Activated CD4-positive, alpha-beta T cell treated with anti-CD3 and anti-CD28 coated beads for 1 hour (primary cell): ENCODE measurements around the gene STRADB.
A peak's percentile ranks its signal among the peaks of the same experiment; 100 is the strongest.
"Not testable (repeated sequence)": the region's sequence is repeated elsewhere in the genome, so short reads cannot be mapped to it uniquely, and the experiment has no call there.

Experiments
- DNase-seq: peaks from one replicate; pipeline ENCODE4 v3.0.0-alpha.2; 2020

STRADB gene, protein sequence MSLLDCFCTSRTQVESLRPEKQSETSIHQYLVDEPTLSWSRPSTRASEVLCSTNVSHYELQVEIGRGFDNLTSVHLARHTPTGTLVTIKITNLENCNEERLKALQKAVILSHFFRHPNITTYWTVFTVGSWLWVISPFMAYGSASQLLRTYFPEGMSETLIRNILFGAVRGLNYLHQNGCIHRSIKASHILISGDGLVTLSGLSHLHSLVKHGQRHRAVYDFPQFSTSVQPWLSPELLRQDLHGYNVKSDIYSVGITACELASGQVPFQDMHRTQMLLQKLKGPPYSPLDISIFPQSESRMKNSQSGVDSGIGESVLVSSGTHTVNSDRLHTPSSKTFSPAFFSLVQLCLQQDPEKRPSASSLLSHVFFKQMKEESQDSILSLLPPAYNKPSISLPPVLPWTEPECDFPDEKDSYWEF

DNA sequence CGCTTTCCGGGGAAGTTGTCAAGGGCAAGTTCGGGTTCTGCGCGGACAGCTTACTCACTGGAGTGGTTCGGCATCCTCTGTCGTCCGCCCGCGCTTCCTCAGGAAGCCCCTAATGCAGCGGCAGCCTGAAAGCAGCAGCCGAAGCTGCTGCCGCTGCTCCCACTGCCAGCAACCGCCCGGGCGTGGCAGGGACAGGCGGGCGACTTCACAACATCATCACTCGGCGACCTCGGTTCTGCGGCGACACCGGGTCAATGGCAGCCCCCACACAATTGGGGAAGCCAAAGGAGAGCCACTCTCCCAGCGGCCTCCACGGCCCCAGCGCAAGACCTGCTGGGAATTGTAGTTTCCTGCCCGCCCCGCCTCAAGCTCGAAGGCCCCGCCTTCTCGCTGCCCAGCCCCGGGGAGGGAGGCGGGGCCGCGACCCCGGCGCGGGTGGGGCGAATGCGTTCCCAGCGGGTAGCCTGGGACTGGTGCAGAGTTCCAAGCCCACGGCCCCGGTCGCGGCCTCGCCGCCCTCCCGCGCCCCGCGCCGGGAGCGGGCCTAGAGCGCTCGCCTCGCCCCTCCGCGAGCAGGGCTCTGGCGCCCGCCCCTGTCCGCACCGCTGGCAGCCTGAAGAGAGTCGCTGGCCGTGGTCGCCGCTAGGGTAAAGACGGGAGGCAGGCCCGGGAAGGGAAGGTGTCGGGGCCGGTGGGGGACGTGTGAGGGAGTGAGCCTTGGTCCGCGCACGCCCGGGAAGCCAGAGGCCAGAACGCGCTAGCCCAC is at the start of gene STRADB, which contains the start of gene TRAK2:
Gene STRADB (plus strand): TSS at position 449 of the 766 bp plus-strand sequence. CDS start 3,101 bp downstream, outside the sequence.
Gene TRAK2 (minus strand): TSS at position 167 of the 766 bp plus-strand sequence. CDS start 30,951 bp downstream, outside the sequence.
- peak; percentile 91 for DNase-seq

DNA sequence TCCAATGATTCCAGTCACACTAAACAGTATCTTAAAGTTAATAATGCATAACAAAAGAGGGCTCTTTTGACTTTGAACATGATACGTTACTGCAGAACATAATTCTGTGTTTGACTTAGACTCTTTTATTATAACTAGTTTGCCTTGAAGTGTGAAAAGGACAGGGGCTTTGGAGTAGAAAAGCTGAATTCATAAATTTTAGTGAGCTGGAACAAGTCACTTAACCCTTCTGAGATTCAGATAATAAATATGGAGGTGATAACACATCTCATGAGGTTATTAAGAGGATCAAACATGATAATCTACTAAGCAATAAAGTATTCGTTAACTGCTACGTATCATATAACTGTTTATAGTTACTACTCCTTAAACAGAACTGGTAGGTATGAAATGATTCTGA is 49.7 kb upstream of the STRADB start:
- DNase-seq, result no peak

DNA sequence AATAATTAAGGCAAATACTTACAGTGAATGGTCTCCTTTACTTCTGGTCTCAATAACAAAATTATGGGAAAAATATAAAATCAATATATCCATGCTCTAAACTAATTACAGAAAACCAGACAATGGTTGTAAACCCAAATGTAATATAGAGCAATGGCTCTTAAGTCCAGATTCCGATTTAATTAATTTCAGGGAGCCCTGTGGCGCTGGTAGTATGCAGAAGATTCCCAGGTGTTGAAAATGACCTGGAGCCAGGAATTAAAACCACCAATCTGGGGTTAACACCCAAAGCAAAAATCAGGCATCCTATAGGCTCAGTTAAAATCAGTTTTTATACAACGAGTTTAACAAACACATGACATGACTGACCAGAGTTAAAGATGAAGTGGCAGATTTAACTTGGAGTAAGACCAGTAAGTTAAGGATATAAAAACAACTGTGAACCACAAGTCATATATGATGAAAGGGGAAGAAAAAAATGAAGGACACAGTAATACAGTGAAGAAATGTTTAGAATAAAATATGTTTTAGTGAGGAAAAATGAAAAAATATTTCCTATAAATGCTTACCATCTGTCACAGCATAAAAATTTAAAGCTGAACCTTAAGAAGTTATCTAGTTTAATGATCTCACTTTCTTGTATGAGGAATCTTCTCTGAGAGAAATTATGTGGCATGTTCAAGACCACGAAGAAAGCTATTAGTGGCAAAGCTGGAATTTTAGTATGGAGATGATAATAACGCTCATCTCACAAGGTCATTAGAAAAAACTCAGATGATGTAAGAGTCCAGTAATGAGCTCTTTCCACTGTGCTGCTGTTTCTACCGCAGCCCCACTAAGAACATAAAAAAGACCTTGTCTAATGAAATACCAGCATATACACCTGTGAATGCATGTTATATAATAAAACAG is 48.6 kb upstream of the STRADB start:
- no peak for DNase-seq

DNA sequence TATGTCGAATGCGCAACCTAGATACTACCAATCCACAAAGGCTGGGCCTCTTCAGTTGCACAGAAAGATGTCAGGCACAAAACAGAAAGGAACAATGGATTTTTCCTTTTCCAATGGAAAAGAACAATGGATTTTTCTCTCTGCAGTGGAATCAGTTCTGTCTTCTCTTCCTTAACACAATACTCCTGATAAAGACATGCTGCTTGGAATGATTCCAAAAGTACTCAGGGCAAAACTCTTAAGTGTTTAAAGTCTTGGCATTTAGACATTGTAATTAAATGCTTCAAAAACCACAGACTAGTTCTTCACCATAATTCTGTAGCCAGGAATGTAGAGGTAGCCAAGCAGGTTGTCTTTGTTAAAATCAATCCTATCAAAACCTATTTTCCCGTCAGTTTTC is 47.7 kb upstream of the STRADB start:
- no peak for DNase-seq

DNA sequence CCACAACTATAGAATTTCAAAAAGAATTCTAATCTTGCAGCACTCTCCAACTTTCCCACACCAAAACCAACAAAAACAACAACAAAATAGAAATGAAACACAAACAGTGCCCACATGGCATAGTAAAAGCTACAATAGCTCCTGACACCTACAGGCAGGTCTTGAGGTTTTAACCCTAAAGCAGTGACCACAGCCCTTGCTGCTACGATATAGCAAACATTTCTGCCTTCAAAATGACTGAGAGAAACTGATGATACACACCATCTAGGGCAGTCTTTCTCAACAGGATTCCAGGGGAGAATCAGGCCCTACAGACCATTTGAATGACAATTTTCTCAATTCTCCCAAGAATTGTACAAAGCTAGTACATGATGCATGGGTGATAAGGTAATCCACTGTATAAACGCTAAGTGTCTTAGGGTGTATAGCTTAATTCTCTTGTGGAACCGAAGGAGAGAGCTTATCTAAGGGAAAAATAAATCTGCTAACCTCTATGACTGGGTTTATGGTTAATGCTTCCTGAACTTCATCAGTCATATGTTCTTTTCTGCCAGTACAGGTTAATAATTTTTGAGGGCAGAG is 46.8 kb upstream of the STRADB start:
- no peak for DNase-seq

DNA sequence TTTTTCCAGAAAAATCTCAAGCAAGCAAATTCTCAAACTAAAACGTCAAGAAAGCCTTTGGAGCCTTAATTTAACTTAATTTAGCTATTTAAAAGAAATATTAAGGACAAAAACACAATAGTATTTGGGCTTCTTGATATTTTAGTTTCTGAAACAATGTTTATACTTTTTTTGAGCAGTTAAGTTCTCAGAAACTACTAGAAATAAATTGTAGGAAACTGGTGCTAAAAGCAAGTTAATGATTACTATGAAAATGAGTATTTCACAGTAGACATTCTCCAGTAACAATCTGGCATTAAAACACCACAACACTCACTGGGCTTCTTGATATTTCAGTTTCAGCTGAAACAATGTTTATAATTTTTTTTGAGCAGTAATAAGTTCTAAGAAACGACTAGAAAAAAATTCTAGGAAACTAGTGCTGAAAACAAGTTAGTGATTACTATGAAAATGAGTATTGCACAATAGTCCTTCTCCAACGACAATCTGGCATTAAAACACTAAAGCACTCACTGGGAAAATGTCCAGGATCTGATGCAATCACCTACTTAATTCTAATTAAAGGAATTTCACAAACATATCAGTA is 45.4 kb upstream of the STRADB start:
- no peak for DNase-seq

DNA sequence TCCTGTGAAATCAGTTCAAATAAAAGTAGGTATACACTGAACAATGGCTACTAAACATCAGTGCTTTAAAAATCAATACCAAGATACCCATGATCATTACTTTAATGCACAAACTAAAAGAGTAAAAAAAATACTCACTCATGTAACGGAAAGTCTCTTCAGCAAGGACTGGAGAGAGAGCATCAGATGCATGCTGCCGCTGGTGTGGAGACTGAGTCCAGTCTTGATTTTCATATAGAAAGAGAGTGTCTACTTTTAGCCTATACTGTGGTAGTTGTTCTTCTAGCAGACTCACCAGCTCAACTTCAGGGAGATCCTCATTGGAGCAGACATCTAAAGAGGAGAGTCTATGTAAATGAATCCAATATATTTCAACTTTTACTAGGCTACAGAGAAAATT is 44.3 kb upstream of the STRADB start:
- no peak for DNase-seq

DNA sequence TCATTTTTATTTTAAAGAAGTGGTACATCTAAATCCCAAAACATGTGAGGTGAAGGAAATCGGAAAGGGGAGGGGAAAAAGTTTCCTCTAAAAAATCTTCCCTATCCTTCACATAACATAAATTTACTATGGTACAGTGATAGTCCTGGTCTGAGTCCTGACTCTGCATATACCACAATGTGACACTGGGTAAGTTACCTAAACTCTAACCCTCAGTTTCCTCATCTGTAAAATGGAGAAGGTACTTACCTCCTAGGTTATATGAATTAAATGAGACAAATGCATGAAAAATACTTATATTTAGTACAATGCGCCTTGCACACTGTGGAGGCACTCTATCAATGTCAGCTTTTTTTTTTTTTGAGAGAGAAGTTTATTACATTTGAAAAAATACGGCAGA is 42.6 kb upstream of the STRADB start:
- DNase-seq, result no peak

DNA sequence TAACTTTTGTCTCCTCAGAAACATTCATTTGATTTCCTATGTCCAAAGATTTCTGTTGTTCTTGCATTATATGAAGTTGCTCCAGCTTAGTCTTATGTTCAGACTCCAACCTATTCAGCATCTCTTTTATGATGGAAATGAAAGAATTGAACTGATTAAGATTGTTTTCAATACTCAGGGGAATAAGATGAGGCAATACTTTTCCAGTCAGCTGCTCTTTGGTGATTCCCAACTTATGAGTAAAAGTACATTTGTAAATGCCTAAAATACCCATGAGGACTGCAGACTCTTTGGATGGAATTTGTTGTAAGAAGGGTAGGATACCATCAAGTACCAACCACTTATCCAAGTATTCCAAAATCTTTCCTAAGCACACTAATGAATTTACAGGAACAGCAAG is 40.1 kb upstream of the STRADB start:
- DNase-seq, result no peak

DNA sequence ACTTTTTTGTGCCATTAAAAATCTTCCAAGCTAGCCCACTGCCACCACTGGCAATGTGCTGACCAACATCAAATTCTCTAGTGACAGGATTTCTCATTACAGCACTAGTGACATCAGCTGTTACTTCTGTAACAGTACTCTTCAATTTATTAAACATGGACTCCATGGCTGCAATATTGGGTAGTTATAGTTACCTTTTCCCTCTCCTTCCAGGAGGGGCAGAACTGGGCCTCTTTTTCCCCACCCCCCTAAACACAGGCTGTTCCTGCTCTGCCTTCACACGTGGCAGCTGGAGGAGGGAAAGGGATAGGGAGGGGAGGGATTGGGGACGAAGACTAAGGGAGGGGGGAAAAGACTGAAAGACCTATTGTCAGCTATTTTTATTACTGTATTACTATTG is 38.4 kb upstream of the STRADB start:
- no peak for DNase-seq

DNA sequence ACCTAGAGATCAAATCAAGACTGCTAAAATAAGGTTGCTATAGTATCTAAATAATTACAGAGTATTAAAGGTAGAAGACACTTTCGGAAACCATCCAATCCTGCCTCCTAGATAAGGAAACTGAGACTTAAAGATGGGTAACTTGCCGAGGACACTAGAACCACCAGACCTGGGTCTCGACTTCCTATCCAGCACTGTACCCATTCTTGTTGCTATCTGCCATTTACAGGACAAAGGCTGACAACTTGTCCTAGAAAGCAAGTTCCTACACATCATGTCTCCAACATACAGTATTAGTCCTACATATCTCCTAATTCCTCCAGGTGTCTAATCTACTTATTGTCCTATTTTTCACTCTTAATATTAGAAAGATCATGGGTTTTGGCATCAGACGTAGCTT is 38.0 kb upstream of the STRADB start:
- DNase-seq, result no peak

DNA sequence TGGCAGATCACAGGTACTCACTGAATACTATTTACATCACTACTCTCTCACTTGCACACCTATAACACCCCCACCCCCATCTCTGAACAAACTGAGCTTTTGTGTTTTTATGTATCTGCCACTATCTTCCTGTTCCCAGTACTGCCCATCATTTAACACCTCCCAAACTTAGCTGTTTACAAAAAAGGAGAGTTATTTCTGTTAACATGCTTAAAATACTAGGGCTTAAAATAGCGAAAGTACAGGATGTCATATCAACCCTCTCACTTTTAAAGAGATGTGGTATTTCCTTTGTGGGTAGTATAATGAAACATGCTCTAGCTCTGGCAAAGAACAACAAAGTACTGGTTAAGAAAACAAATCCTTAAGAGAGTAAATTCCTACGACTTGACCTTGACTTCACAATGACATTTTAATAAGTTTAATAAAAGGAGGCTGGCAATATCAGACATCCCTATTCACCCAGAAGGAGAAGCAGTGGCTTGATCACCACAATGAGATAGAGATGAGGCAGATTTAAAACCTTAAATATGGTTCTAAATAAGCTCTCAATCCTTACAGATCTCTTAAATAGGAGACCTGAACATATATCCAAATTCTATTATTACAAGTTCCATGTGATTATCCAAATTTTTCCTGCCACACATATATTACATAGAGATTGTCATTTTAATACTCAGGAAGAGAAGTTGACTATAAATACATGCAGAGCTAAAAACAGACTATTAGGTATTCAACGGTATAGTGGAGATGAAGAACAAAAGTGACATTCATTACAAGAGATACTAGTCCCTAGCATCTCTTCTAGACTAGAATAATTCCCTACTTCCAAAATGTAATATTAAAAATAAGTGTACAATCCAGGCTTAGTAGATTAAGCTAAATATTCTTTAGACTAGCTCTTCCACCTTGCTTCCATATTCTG is 37.2 kb upstream of the STRADB start:
- no peak for DNase-seq

DNA sequence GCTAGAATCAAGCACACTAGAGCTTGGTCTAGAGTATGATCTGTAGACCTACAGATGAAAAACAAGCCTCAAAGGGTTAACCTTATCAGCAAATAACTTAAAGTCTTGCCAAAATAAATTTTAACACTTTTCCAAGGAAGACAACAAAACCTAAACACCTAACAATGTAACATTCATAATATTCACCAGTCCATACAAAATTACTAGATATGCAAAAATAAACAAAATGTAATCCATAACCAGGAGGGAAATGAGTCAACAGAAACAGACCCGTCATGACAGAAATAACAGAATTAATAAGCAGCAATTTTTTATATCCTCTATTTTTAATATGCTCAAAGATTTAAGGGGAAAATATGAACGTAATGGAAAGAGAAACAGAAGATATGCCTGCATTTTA is 36.4 kb upstream of the STRADB start:
- DNase-seq, result no peak

DNA sequence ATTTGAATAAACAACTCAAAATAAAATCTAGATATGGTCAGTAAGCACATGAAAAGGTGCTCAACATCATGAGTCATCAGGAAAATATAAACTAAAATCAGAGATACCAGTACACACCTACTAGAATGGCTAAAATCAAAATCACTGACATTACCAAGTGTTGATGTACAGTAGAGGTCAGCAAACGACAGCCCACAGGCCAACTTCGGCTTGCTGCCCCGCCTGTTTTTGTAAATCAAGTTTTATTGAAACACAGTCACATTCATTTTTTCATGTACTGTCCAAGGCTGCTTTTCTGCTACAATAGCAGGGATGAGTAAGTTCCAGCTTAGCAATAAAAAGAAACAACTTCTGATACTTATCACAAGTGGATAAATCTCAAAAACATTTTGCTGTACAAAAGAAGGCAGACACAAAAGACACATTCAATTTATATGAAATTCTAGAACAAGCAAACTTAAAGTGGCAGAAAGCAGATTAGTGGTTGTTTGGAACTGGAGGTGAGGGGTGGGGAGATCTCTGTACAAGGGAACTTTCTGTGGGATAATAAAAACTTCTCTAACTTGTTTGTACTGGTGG is 32.4 kb upstream of the STRADB start:
- DNase-seq, result no peak

DNA sequence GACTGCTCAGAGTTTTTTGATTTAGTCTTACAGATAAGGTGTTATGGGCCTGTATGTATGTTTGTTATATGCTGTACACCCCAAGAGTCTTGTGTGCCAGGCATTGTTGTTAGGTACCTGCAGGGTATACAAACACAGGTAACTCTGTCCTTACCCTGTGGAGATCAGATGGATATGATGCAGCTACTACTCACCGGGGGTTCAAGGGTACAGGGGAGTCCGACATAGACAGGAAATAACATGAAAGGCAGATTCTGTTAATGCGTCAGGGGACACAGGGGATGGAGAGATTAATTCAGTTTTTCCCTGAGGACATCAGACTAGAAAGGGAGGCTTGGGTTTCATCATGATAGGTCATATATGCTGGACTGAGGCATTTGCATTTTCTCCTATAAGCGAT is 31.6 kb upstream of the STRADB start:
- no peak for DNase-seq

DNA sequence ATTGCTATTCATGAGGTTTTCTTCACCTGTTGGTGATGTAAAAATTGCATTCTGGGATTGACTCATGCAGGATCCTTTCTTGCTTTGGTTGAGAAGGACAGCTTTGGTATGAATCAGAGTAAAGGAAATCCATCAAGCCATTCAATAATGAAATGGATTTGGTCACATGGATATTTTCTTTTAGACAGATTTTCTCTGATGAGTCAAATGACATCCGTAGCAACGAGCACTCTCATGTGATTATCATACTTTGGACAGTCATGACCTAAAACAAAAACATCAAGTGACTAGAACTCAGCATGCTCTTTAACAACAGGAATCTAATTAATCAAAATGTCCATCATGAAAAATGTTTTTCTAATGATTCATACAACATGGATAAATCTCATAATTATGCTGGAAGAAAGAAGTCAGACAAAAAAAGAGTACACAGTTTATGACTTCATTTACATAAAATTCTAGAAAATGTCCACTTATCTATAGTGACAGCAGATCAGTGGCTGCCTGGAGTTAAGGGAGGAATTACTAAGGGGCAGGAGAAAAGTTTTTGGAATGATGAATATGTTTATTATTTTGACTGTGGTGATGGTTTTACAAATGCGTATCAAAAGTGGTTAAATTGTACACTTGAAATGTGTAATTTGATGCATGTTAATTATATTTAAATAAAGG is 31.0 kb upstream of the STRADB start:
- no peak for DNase-seq

DNA sequence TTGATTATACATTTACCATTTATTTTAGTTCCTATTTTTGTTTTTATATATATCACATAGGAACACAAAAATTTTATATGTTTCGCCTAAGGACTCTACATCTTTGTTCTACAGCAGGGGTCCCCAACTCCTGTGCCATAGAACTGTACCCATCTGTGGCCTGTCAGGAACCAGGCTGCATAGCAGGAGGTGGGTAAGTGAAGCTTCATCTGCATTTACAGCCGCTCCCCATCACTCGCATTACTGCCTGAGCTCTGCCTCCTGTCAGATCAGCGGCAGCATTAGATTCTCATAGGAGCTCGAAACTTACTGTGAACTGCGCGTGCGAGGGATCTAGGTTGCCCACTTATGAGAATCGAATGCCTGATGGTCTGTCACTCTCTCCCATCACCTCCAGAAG is 25.6 kb upstream of the STRADB start:
- no peak for DNase-seq

DNA sequence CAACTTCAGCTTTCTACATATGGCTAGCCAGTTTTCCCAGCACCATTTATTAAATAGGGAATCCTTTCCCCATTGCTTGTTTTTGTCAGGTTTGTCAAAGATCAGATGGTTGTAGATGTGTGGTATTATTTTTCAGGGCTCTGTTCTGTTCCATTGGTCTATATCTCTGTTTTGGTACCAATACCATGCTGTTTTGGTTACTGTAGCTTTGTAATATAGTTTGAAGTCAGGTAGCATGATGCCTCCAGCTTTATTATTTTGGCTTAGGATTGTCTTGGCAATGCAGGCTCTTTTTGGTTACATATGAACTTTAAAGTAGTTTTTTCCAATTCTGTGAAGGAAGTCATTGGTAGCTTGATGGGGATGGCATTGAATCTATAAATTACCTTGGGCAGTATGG is 23.2 kb upstream of the STRADB start:
- DNase-seq, result not testable (repeated sequence)

DNA sequence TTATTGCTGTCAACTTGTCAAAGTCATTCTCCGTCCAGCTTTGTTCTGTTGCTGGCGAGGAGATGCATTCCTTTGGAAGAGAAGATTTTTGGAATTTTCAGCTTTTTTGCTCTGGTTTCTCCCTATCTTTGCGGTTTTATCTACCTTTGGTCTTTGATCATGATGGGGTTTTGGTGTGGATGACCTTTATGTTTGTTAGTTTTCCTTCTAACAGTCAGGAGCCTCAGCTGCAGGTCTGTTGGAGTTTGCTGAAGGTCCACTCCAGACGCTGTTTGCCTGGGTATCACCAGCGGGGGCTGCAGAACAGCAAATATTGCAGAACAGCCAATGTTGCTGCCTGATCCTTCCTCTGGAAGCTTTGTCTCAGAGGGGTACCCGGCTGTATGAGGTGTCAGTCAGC is 21.7 kb upstream of the STRADB start:
- DNase-seq, result not testable (repeated sequence)

DNA sequence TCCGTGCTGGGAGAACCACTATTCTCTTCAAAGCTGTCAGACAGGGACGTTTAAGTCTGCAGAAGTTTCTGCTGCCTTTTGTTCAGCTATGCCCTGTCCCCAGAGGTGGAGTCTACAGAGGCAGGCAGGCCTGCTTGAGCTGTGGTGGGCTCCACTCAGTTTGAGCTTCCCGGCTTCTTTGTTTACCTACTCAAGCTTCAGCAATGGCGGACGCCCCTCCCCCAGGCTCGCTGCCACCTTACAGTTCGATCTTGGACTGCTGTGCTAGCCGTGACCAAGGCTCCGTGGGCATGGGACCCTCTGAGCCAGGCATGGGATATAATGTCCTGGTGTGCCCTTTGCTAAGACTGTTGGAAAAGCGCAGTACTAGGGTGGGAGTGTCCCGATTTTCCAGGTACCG is 21.2 kb upstream of the STRADB start:
- not testable (repeated sequence) for DNase-seq
